IPS-18a (cell line): Measurements from ENCODE around the gene KCNQ1.

Experiments
- H3K27ac ChIP-seq: one replicate; pipeline ENCODE4 v1.5.1; 2013; ENCODE audit warnings: low read length
- H3K27me3 ChIP-seq: one replicate; pipeline ENCODE4 v1.6.1; 2013; ENCODE audit warnings: mild to moderate bottlenecking, low read length; ENCODE audit not compliant: control insufficient read depth, insufficient read depth
- H3K36me3 ChIP-seq: one replicate; pipeline ENCODE4 v1.6.1; 2013; ENCODE audit warnings: low read depth, low read length; ENCODE audit not compliant: control insufficient read depth
- H3K4me1 ChIP-seq: one replicate; pipeline ENCODE4 v1.6.1; 2013; ENCODE audit warnings: low read depth, low read length; ENCODE audit not compliant: control insufficient read depth
- H3K4me3 ChIP-seq: one replicate; pipeline ENCODE4 v1.5.1; 2013; ENCODE audit warnings: low read length
- H3K9ac ChIP-seq: one replicate; pipeline ENCODE4 v1.6.1; 2013; ENCODE audit warnings: mild to moderate bottlenecking, low read length, moderate library complexity
- H3K9me3 ChIP-seq: one replicate; pipeline ENCODE4 v1.6.1; 2013; ENCODE audit warnings: low read depth, low read length; ENCODE audit not compliant: control insufficient read depth

Gene KCNQ1

GRCh38 chr11:2700415-2701211 lies 255.8 kb downstream of the KCNQ1 start:
- Histone ChIP-seq H3K4me3 (peak overlapping the region; percentile 65), H3K9ac (no peak overlapping the region), H3K27me3 (peaks cover 61% of the 10 kb centered on the region), H3K9me3 (no peaks in the 10 kb centered on the region), H3K27ac (no peak overlapping the region), H3K4me1 (peaks cover 49% of the 10 kb centered on the region), H3K36me3 (no peaks in the 10 kb centered on the region)

- H3K4me1 ChIP-seq, result peaks cover 43% of the 10 kb centered on the region
- H3K9ac ChIP-seq, result no peak overlapping the region
- H3K36me3 ChIP-seq, result no peaks in the 10 kb centered on the region
- H3K4me3 ChIP-seq, result no peak overlapping the region
- no peak overlapping the region for H3K27ac ChIP-seq
- H3K9me3 ChIP-seq, result no peaks in the 10 kb centered on the region
- peaks cover 67% of the 10 kb centered on the region for H3K27me3 ChIP-seq
These were observed 256.4 kb downstream of the KCNQ1 start for GRCh38 chr11:2701230-2701629.

GRCh38 chr11:2701898-2702434 lies 257.2 kb downstream of the KCNQ1 start:
- H3K9ac ChIP-seq, result no peak overlapping the region
- H3K27ac ChIP-seq, result no peak overlapping the region

GRCh38 chr11:2702771-2703362 lies 258.1 kb downstream of the KCNQ1 start:
- H3K4me3 ChIP-seq, result no peak overlapping the region
- H3K9me3 ChIP-seq, result no peaks in the 10 kb centered on the region
- H3K27me3 ChIP-seq, result peaks cover 79% of the 10 kb centered on the region
- H3K27ac ChIP-seq, result no peak overlapping the region
- no peak overlapping the region for H3K9ac ChIP-seq
- peaks cover 28% of the 10 kb centered on the region for H3K4me1 ChIP-seq
- H3K36me3 ChIP-seq, result no peaks in the 10 kb centered on the region

More at GRCh38 chr11:2701898-2702434, 257.2 kb downstream of the KCNQ1 start:
- Histone ChIP-seq H3K36me3 (no peaks in the 10 kb centered on the region), H3K9me3 (no peaks in the 10 kb centered on the region), H3K27me3 (peaks cover 75% of the 10 kb centered on the region), H3K4me1 (peaks cover 36% of the 10 kb centered on the region), H3K4me3 (no peak overlapping the region)

- peaks cover 21% of the 10 kb centered on the region for H3K4me1 ChIP-seq
- no peak overlapping the region for H3K9ac ChIP-seq
- H3K27ac ChIP-seq, result no peak overlapping the region
- H3K9me3 ChIP-seq, result no peaks in the 10 kb centered on the region
- H3K27me3 ChIP-seq, result peaks cover 79% of the 10 kb centered on the region
- no peak overlapping the region for H3K4me3 ChIP-seq
- H3K36me3 ChIP-seq, result no peaks in the 10 kb centered on the region
These were observed 258.7 kb downstream of the KCNQ1 start for GRCh38 chr11:2703363-2704141.

- Histone ChIP-seq H3K9ac (no peak overlapping the region), H3K36me3 (no peaks in the 10 kb centered on the region), H3K4me3 (no peak overlapping the region), H3K4me1 (peaks cover 19% of the 10 kb centered on the region), H3K27ac (no peak overlapping the region), H3K9me3 (no peaks in the 10 kb centered on the region), H3K27me3 (peaks cover 79% of the 10 kb centered on the region)
These were observed 259.5 kb downstream of the KCNQ1 start for GRCh38 chr11:2704356-2704755.

DNA sequence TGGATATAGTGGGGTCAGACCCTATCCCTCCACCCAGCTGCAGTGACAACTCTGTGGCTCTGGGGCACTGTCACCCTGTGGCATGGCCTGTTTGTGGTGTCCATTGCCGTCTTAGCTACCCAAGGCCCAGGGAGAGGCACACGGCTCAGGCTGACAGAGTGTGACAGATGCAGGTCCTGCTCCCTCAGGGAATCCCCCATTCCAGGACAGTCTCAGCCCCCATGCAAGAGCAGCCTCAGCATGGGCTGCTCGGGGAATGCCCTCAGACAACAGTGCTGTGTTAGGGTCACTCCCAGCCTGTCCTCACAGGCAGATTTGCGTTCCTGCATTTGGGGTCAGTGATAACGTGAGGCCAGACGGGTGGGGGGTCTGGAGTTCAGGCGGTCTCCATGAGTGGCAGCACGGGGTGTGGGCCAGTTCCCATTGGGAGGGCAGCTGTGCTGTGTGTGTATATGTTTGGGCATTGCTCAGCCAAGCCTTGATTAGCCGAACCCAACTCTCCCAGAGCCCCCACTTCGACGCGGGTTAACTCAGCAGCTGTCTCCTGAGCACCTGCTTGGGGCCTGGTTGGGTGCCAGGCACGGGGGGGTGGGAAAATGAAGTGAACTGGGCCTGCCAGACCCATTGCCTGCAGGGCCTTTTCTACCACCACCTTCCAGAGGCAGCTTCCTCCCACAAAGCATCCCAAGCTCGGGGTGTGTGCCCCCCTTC lies 260.2 kb downstream of the KCNQ1 start:
- peaks cover 86% of the 10 kb centered on the region for H3K27me3 ChIP-seq
- no peaks in the 10 kb centered on the region for H3K9me3 ChIP-seq
- no peak overlapping the region for H3K4me3 ChIP-seq
- H3K36me3 ChIP-seq, result no peaks in the 10 kb centered on the region
- no peak overlapping the region for H3K27ac ChIP-seq
- peaks cover 19% of the 10 kb centered on the region for H3K4me1 ChIP-seq
- H3K9ac ChIP-seq, result no peak overlapping the region

DNA sequence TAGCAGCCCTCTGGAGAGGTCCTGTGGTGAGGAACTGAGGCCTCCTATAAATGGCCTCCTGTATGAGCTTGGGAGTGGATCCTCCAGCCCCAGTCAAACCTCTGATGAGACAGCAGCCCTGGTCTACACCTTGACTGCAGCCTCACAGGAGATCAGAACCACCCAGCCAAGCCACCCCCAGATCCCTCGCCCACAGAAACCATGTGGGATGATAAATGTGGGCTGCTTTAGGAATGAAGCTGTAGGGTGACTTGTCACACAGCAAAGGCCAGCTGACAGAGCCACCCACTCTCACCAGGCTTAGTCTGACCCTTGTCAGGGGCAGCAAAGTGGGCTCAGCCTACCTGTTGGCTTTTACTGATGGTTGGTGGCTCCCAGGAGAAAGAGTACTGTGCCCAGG lies 261.5 kb downstream of the KCNQ1 start:
- Histone ChIP-seq H3K36me3 (no peaks in the 10 kb centered on the region), H3K27ac (no peak overlapping the region), H3K4me3 (no peak overlapping the region), H3K9me3 (no peaks in the 10 kb centered on the region), H3K27me3 (peaks cover 84% of the 10 kb centered on the region), H3K4me1 (peaks cover 12% of the 10 kb centered on the region), H3K9ac (no peak overlapping the region)

DNA sequence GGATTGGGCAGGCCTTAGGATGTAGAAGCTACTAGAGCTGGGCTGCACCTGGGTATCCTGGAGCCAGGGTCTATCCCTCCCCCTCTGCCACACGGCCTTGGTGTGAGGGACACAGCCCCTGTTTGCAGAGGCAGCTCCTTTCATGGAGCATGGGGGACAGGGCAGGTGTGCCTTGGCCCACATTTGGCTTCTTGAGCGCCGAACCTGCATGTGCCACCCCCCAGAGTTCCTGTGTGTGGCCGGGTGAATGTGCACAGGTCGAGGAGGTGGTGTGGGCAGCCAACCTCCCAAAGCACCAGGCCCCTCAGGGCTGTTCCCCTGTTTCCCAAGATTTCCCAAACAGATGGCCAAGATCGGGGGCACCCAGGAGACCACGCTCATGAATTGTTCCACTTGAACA lies 262.9 kb downstream of the KCNQ1 start:
- Histone ChIP-seq H3K27me3 (peaks cover 84% of the 10 kb centered on the region), H3K4me1 (peaks cover 12% of the 10 kb centered on the region), H3K9ac (no peak overlapping the region), H3K27ac (no peak overlapping the region), H3K36me3 (no peaks in the 10 kb centered on the region), H3K4me3 (no peak overlapping the region), H3K9me3 (no peaks in the 10 kb centered on the region)

GRCh38 chr11:2708151-2708581 lies 263.4 kb downstream of the KCNQ1 start:
- H3K4me1 ChIP-seq, result peaks cover 9% of the 10 kb centered on the region
- H3K27ac ChIP-seq, result no peak overlapping the region
- no peaks in the 10 kb centered on the region for H3K36me3 ChIP-seq
- H3K9me3 ChIP-seq, result no peaks in the 10 kb centered on the region
- H3K9ac ChIP-seq, result no peak overlapping the region
- peaks cover 84% of the 10 kb centered on the region for H3K27me3 ChIP-seq
- no peak overlapping the region for H3K4me3 ChIP-seq

DNA sequence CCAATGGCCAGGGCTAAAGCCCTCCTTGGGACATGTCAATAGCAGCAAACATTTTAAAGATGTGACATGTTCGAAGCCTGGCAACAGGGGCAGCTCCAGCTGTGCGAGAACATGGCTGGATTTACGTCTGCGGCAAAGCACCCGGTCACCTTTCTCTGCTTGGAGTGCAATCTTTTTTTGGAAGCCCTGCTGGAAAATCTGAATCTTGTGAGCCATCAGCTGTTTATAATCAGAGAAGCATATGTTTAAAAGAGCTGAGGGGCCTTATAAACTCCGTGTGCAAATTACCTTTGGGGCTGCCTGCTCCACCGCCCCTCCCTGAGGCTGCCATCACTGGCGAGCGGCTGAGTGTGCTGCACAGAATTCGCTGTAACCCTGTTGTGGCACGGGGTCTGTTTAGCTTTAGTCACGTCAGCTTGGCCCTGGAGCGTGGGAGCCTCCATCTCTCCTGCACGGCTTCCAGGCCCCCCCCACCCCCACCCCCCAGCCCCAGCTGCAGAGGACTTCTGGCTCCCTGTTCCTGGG lies 264.0 kb downstream of the KCNQ1 start:
- Histone ChIP-seq H3K9ac (no peak overlapping the region), H3K36me3 (no peaks in the 10 kb centered on the region), H3K4me1 (peaks cover 3% of the 10 kb centered on the region), H3K27ac (no peak overlapping the region), H3K4me3 (no peak overlapping the region), H3K27me3 (peaks cover 84% of the 10 kb centered on the region), H3K9me3 (no peaks in the 10 kb centered on the region)
